Lower lobe of right lung (tissue), 2 donors: ENCODE measurements around the gene CLMP. TPM values are rescaled to one million over a fixed set of nuclear protein-coding genes. Genes with fewer than 3 reads are reported as not detected.

Experiments used
- ATAC-seq, 2 donors: fragments of 200-7000 bp; cut with Tn5 transposase; one replicate each; pipeline ENCODE4 v1.9.1; 2020 to 2022; ENCODE audit warnings: mild to moderate bottlenecking in 2 of 2, moderate library complexity in 2 of 2
- DNase-seq: peaks from one replicate; pipeline ENCODE4 v3.0.0-alpha.2; 2020
- H3K27ac ChIP-seq: fragments of 200-600 bp; one replicate; pipeline ENCODE4 v1.8.0; 2022
- H3K27me3 ChIP-seq: fragments of 200-600 bp; one replicate; pipeline ENCODE4 v1.8.0; 2022; ENCODE audit warnings: low read depth
- H3K36me3 ChIP-seq: fragments of 200-600 bp; one replicate; pipeline ENCODE4 v1.8.0; 2022; ENCODE audit warnings: mild to moderate bottlenecking
- H3K4me1 ChIP-seq: fragments of 200-600 bp; one replicate; pipeline ENCODE4 v1.8.0; 2022
- H3K4me3 ChIP-seq: fragments of 200-600 bp; one replicate; pipeline ENCODE4 v1.8.0; 2022; ENCODE audit warnings: mild to moderate bottlenecking
- H3K9me3 ChIP-seq: fragments of 200-600 bp; one replicate; pipeline ENCODE4 v1.8.0; 2022
- CTCF ChIP-seq: fragments of 200-600 bp; IDR thresholded peaks from one replicate; pipeline ENCODE4 v1.8.0; 2022; ENCODE audit warnings: antibody characterized with exemption, mild to moderate bottlenecking
- intact Hi-C: fragments of 100-400 bp; cut with DNase I; formaldehyde crosslinking; loops from one replicate; pipeline ENCODE4 v1.11.0; 2022
- total RNA-seq: library from RNA; stranded (reverse); fragmentation: NEBNext Ultra II Directional; extraction: Animal tissue kit (Norgen Biotek cat#: 25700); gene quantifications from one replicate; pipeline ENCODE4 v1.2.1, GENCODE V29; 2021
- donor health status: DM: no; HTN: yes; CAD: no; lungs with severe emphysema.

CLMP gene
- total RNA-seq, 1 donor from 2014 or later = 15.1 TPM

GRCh38 chr11:123173040-123173855 is 21.8 kb downstream of the CLMP start:
- H3K27ac ChIP-seq = no peak overlapping the region
- no peak for DNase-seq
- no peak overlapping the region for H3K4me3 ChIP-seq
- no peak for ATAC-seq
- H3K4me1 ChIP-seq = peaks cover 11% of the 10 kb centered on the region
- no peak for TF ChIP-seq CTCF
- intact Hi-C loops = no loop called here
- no peaks in the 10 kb centered on the region for H3K36me3 ChIP-seq
- H3K27me3 ChIP-seq = no peaks in the 10 kb centered on the region
- H3K9me3 ChIP-seq = no peaks in the 10 kb centered on the region

GRCh38 chr11:123170929-123171328 is 24.1 kb downstream of the CLMP start:
- ATAC-seq (no peak), DNase-seq (no peak)
- Histone ChIP-seq H3K27me3 (no peaks in the 10 kb centered on the region), H3K27ac (no peak overlapping the region), H3K9me3 (no peaks in the 10 kb centered on the region), H3K36me3 (no peaks in the 10 kb centered on the region), H3K4me3 (no peak overlapping the region), H3K4me1 (peaks cover 11% of the 10 kb centered on the region)
- intact Hi-C loops = no loop called here
- no peak for TF ChIP-seq CTCF

GRCh38 chr11:123169821-123170220 is 25.2 kb downstream of the CLMP start:
- Histone ChIP-seq H3K4me3 (no peak overlapping the region), H3K36me3 (no peaks in the 10 kb centered on the region), H3K4me1 (peaks cover under 1% of the 10 kb centered on the region), H3K27ac (no peak overlapping the region), H3K9me3 (no peaks in the 10 kb centered on the region), H3K27me3 (no peaks in the 10 kb centered on the region)
- TF ChIP-seq CTCF = no peak
- DNase-seq (no peak), ATAC-seq (no peak)
- intact Hi-C loops = no loop called here

GRCh38 chr11:123168955-123169484 is 26.0 kb downstream of the CLMP start:
- Histone ChIP-seq H3K36me3 (no peaks in the 10 kb centered on the region), H3K27me3 (no peaks in the 10 kb centered on the region), H3K4me1 (no peaks in the 10 kb centered on the region), H3K27ac (no peak overlapping the region), H3K4me3 (no peak overlapping the region), H3K9me3 (no peaks in the 10 kb centered on the region)
- intact Hi-C loops = no loop called here
- DNase-seq = no peak
- no peak for ATAC-seq
- no peak for TF ChIP-seq CTCF

GRCh38 chr11:123168241-123168640 is 26.8 kb downstream of the CLMP start:
- intact Hi-C loops = no loop called here
- Histone ChIP-seq H3K4me1 (no peaks in the 10 kb centered on the region), H3K9me3 (no peaks in the 10 kb centered on the region), H3K36me3 (no peaks in the 10 kb centered on the region), H3K27me3 (no peaks in the 10 kb centered on the region), H3K4me3 (no peak overlapping the region), H3K27ac (no peak overlapping the region)
- no peak for TF ChIP-seq CTCF
- DNase-seq = no peak
- ATAC-seq = no peak
